Pulmonary artery endothelial cell (primary cell): Measurements from ENCODE around the gene RNF34. TPM values are rescaled to one million over a fixed set of nuclear protein-coding genes. Genes with fewer than 3 reads are reported as not detected.
"Not testable (repeated sequence)": the region's sequence is repeated elsewhere in the genome, so short reads cannot be mapped to it uniquely, and the experiment has no call there.

Experiments
- DNase-seq: peaks from one replicate; pipeline ENCODE4 v3.0.0-alpha.2; 2011; ENCODE audit warnings: low read depth, low spot score
- total RNA-seq: library from RNA; depleted of rRNA; stranded (reverse); fragments of >200 nt; gene quantifications from 2 replicates; pipeline ENCODE4 v1.2.3, GENCODE V29; 2014

Gene RNF34, protein sequence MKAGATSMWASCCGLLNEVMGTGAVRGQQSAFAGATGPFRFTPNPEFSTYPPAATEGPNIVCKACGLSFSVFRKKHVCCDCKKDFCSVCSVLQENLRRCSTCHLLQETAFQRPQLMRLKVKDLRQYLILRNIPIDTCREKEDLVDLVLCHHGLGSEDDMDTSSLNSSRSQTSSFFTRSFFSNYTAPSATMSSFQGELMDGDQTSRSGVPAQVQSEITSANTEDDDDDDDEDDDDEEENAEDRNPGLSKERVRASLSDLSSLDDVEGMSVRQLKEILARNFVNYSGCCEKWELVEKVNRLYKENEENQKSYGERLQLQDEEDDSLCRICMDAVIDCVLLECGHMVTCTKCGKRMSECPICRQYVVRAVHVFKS
- total RNA-seq: 122 and 146 TPM in 2 replicates

DNA sequence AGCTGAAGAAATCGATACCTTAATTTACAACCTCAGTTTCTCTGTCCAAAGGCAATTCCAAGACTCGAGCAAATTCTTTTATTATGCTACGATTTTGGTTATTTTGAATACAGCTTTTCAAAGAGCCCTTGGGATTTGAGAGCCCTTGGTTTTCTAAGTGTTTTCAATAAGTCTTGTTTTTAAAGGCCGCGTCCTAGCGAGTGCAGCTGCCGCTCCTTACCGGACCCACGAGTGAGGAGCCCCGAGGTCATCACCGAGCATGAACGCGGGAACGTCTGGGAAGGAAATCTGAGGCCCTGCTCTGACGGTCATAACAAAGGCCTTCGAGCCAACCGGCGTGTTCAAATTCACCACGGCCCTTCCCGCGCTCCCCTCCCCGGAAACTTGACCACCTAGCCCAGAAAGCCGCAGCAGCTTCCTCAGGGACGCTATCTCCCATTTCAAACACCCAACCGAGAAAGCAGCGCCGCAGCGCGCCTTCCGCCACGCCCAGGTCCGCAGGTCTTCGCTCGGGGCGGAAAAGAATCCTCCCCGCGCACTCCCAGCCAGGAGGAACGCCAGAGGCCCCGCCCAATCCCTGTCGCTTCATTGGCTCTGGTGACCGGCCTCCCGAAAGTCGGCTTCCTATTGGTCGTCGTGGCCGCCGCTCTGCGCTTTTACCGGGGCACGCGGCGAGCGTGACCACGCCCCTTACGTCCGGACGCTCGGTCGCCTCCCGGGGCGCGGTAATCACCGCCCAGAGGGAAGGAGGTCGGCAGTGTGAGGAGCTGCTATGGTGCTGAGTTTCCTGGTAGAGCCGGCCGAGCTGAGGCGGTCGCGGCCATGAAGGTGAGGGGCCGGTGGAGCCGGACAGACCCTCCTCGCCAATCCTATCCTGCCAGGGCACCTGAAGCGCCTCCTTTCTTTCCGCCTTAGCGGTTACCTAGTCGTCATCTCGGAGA lies at the start of gene RNF34:
RNF34 (plus strand) TSS at position 728 of the 941 bp plus-strand sequence; CDS start at position 823, 95 bp downstream.
- peak; percentile 87 for DNase-seq

DNA sequence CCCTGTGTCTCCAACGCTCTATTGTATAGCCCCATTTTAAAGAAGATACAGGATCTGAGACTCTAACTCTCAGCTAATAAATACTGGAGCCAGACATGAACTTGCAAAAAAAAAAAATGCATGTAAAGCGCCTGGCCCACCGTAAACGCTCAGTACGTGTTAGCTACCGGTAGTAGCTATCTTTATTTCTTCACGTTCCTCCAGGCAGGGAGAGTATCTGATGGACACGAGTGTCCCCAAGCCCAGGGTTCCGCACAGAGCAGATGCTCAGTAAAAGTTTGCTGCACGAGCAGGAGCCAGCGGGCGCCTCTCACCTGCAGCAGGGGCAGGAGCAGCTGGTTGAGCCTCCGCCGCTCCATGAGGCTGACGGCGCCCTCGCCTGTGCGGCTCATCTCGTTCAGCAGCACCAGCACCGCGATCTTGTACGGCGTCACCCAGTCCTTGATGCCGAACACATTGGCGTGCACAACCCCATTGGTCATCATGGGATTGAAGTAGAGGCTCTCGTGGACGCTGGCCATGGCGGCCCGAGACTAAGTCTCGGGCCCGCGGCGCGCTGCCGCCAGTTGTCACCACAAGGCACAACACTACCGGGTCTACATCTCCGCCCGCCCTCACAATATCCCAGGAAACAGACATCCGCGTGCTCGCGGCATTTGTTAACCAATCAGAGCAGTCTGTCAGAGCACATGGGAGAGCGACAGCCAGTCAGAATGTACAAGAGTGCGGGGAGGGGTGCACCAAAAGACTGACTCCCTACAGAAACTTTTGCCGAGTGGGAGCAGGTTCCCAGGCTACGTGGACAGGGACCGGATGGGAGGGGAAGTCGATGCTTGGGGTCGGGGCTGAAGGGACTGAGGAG lies 47.9 kb upstream of the RNF34 start, which contains the start of gene ANAPC5:
ANAPC5 (minus strand) TSS at position 592 of the 862 bp plus-strand sequence; CDS start at position 521, 71 bp downstream.
- peak; percentile 96 for DNase-seq

DNA sequence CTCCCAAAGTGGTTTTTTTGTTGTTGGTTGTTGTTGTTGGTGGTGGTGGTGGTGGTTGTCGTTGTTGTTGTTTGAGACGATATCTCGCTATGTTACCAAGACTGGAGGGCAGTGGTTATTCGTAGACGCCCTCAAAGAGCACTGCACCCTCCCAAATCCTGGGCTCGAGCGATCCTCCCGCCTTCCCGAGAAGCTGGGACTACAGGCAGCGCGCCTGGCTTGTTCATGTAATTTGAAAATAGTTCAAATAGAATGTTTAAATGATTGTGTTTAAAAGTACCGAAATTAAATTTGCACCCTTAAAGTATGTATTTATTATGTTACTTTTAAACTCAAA lies 47.3 kb upstream of the RNF34 start:
- no peak for DNase-seq

GRCh38 chr12:121355818-121356217 lies 44.1 kb upstream of the RNF34 start:
- DNase-seq: no peak

GRCh38 chr12:121356657-121357056 lies 43.3 kb upstream of the RNF34 start:
- DNase-seq: no peak

DNA sequence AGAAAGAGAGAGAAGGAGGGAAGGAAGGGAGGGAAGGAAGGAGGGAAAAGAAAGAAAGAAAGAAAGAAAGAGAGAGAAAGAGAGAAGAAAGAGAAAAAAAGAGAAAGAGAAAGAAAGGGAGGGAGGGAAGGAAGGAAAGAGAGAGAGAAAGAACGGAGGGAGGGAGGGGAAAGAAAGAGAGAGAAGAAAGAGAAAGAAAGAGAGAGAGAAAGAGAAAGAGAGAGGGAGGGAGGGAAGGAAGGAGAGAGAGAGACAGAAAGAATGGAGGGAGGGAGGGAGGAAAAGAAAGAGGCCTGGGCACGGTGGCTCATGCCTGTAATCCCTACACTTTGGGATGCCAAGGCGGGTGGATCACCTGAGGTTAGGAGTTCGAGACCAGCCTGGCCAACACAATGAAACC lies 42.6 kb upstream of the RNF34 start:
- no peak for DNase-seq

DNA sequence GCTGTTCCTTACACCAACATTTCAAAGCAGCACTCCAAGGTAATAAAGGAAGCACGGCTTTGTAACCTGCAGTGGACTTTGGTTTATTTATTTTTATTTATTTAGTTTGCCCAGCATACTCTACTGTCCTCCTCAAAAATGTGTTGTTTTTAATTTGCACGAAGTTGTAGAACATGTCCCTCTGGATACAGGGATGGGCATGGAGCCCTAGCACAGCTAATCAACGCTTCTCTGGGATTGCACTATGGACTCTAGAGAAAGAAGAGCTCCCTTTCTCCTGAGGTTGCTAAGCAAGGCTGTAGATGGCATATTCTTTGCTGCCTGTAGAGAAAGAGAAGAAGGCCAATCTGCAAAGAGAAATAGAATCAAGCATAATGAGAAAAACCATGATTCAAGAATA lies 41.8 kb upstream of the RNF34 start:
- no peak for DNase-seq

DNA sequence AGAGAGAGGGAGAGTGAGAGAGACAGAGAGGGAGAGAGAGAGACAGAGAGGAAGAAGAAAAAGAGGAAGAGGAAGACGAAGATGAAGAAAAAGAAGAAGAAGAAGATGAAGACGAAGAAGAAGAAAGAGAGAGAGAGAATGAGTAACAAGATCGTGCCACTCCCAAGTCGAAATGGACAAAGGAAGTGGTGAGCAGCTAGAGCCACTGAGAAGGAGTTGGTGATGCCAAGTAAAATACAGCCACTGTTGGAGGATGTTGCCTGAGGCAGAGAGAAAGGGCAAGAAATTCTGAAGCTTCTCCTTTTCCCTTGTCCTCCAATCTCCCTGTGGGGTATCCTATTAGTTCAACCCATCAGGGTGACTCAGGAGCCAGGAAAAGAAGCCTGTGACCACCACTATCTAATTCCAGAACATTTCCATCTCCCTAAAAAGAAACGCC lies 35.2 kb upstream of the RNF34 start:
- DNase-seq: no peak

DNA sequence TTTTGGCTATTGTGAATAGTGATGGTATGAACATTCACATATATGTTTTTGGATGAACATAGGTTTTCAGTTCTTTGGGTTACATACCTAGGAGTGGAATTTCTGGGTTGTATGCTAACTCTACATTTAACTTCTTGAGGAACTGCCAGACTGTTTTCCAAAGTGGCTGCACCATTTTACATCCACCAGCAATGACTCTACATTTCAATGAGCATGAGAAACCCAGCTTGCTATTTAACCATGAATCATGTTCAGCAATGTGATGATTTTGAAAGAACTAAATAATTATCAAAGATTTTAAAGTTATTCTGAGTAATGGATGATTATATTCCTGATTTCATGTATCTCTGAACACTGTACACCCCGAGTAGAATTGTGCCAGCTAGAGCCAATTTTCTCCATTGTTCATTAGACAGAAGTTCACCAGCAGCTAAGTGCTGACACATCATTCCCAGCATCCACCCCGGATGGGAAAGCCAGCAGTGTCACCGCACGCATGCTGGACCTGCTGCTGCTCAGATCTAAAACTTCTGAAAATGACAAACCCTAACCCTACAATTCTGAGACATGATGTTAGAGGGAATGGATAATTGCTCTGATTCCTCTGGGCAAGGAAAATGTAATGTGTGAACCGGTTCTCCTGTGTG lies 34.4 kb upstream of the RNF34 start:
- DNase-seq: no peak

DNA sequence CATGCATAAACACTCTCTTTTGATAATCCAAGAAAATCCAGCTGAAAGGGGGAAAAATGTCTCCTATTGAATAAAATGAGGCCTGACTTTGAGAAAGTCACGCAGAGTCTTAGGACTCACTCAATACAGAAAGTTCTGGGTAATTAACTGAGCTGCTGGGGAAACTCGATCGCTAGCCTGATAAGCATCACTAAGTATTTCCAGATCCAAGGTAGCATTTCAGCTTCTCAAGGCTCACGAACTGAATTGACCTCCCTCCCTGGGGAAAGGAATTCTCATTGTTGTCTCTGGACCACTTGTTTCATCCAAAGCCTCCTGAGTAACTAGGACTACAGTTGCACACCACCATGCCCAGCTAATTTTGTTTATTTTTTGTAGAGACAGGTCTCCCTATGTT lies 33.9 kb upstream of the RNF34 start:
- no peak for DNase-seq

DNA sequence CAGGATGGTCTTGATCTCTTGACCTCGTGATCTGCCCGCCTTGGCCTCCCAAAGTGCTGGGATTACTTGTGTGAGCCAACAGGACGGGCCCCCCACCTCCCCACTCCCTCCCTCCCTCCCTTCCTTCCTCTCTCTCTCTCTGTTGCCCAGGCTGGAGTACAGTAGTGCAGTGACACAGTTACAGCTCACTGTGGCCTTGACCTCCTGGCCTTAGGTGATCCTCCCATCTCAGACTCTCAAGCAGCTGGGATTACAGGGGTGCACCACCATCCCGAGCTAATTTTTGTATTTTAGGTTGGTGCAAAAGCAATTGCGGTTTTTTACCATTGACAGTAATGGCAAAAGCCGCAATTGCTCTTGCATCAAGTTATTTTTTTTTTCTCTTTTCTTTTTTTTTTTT lies 28.5 kb upstream of the RNF34 start:
- DNase-seq: no peak

DNA sequence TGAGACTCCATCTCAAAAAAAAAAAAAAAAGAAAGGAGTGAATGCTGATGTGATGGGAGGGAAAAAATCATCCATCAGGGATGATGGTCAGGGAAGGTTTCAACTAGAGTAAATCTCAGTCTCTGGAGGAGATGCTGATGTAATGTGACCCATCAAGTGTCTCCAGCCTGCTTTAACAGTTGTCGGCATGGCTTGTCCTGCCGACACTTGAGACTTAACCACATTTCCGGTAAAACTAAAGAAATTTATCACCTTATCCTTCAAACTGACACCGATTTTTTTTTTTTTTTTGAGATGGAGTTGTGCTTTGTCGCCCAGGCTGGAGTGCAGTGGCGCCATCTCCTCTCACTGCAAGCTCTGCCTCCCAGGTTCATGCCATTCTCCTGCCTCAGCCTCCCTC lies 26.2 kb upstream of the RNF34 start:
- no peak for DNase-seq

DNA sequence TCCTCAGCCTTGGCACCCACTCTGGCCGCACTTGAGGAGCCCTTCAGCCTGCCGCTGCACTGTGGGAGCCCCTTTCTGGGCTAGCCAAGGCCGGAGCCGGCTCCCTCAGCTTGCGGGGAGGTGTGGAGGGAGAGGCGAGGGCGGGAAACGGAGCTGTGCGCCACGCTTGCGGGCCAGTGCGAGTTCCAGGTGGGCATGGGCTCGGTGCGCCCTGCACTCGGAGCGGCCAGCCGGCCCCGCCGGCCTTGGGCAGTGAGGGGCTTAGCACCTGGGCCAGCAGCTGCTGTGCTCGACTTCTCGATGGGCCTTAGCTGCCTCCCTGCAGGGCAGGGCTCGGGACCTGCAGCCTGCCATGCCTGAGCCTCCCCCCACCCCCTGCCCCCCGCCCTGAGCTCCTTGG lies 25.6 kb upstream of the RNF34 start:
- not testable (repeated sequence) for DNase-seq

DNA sequence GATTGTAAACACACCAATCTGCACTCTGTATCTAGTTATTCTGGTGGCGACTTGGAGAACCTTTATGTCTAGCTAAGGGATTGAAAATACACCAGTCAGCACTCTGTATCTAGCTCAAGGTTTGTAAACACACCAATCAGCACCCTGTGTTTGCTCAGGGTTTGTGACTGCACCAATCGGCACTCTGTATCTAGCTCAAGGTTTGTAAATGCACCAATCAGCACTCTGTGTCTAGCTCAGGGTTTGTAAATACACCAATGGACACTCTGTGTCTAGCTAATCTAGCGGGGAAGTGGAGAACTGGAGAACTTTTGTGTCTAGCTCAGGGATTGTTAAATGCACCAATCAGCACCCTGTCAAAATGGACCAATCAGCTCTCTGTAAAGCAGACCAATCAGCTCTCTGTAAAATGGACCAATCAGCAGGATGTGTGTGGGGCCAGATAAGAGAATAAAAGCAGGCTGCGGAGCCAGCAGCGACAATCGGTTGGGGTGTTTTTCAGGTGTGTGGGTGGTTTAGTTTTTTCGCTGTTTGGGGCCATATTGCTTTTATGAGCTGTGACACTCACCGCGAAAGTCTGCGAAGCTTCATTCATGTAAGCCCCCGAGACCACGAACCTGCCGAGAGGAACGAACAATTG lies 24.9 kb upstream of the RNF34 start:
- not testable (repeated sequence) for DNase-seq

GRCh38 chr12:121376754-121377697 lies 22.9 kb upstream of the RNF34 start:
- DNase-seq: no peak

DNA sequence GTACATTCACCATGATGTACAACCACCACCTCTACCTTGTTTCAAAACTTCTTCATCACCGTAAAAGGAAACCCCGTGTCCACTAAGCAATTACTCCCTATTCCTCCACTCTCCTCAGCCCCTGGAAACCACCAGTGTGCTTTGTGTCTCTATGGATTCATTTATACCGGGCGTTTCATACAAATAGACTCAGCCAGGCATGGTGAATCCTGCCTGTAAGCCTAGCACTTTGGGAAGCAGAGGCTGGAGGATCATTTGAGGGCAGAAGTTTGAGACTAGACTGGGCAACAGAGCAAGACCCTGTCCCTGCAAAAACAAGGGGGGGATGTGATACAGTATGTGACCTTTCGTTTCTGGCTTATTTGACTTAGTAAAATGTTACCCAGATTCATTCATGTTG lies 21.2 kb upstream of the RNF34 start:
- DNase-seq: no peak

DNA sequence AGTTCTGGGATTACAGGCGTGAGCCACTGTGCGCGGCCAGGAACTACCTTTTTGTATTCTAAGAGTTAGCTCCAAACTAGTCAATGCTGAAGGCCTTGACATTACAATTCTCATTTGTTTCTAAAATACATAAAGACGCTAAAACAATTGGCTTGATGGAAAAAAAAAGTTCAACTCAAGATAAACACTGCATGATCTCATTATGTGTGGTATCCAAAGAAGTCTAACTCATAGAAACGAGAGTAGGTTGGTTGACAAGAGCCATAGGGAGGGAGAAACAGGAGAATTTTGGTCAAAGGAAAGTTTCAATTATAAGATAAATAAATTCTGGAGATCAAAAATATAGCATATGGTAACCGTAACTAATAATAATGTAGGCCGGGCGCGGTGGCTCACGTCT lies 20.0 kb upstream of the RNF34 start:
- DNase-seq: no peak

DNA sequence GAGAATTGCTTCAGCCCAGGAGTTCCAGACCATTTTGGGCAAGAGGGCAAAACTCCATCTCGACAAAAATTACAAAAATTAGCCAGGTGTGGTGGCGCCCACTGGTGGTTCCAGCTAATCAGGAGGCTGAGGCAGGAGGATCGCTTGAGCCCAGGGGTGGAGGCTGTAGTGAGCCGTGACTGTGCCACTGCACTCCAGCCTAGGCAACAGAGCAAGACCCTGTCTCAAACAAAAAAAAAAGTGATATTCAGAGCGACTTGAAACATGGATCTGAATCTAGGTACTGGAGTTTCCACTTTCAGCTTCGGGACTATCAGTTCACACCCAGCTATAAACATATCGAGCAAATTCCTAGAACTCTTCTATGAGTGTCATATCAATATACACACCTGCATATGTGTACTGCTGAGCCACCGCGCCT lies 16.3 kb upstream of the RNF34 start:
- DNase-seq: no peak

DNA sequence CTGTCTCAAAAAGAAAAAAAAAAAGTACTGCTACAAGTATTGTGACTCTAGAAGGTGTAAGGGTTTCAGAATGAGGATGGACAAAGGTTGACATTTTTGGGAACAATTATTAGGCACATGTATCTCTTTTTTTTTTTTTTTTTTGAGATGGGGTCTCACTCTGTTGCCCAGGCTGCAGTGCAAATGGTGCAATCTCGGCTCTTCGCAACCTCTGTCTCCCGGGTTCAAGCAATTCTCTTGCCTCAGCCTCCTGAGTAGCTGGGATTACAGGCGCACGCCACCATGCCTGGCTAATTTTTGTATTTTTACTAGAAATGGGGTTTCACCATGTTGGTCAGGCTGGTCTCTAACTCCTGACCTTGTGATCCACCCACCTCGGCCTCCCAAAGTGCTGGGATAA lies 15.0 kb upstream of the RNF34 start:
- not testable (repeated sequence) for DNase-seq
